ENCODE measurements around the gene TSPAN15.

- TF ChIP-seq CTCF (IDR thresholded peaks at IDR 0.05), result no peak
- no peak for TF ChIP-seq STAT6 (CRISPR knock-in tag; conservative IDR thresholded peaks at IDR 0.05; ENCODE audit: low read depth)
- no peak for TF ChIP-seq ATF1 (CRISPR knock-in tag; IDR thresholded peaks at IDR 0.05)
- no peak for TF ChIP-seq E2F5 (CRISPR knock-in tag; IDR thresholded peaks at IDR 0.05)
- no peak for TF ChIP-seq FOXP1 (CRISPR knock-in tag; IDR thresholded peaks at IDR 0.05; ENCODE audit: borderline replicate concordance)
- no peak for TF ChIP-seq ETV6 (CRISPR knock-in tag; IDR thresholded peaks at IDR 0.05)
- TF ChIP-seq FOXP4 (CRISPR knock-in tag; IDR thresholded peaks at IDR 0.05), result no peak
- no peak for TF ChIP-seq JAZF1 (CRISPR knock-in tag; IDR thresholded peaks at IDR 0.05)
- no peak for TF ChIP-seq USF2 (CRISPR knock-in tag; IDR thresholded peaks at IDR 0.05)
- no peak for TF ChIP-seq ZNF121 (CRISPR knock-in tag; IDR thresholded peaks at IDR 0.05)
- no peak for TF ChIP-seq ATF3 (CRISPR knock-in tag; conservative IDR thresholded peaks at IDR 0.05)
- no peak for TF ChIP-seq PREB (CRISPR knock-in tag; IDR thresholded peaks at IDR 0.05; ENCODE audit: borderline replicate concordance)
- no peak for TF ChIP-seq CBFB (CRISPR knock-in tag; IDR thresholded peaks at IDR 0.05; ENCODE audit: low read depth)
- no peak for TF ChIP-seq HMGXB4 (CRISPR knock-in tag; IDR thresholded peaks at IDR 0.05)
These were observed 28.8 kb downstream of the TSPAN15 start for GRCh38 chr10:69480068-69480412.

Measured in WTC11 (cell line).